GM10847 (cell line): ENCODE data around the gene ASXL1.

Experiments
- POLR2A ChIP-seq: IDR thresholded peaks from 2 replicates; pipeline ENCODE4 v1.6.1; 2011; ENCODE audit not compliant: insufficient read length; ENCODE audit errors: extremely low read depth

The ASXL1 gene

DNA sequence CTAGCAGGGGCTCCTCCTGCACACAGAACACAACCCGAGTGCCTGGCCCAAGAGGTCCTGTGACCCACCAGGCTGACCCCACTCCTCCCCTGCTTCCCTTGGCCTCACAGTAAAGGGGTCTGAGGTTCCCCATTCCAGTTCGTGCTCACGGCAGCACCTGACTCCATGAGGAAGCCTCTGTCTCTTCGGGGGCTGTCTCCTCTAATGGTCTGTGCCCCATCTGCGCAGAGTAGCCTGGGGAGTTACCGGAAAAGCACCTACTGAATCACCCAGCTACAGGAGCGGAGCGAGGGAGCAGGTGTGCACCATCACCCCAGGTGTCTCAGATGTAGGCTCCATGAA, 93.2 kb downstream of the ASXL1 start:
- TF ChIP-seq POLR2A = no peak

GRCh38 chr20:32451682-32452461, 93.7 kb downstream of the ASXL1 start:
- no peak for TF ChIP-seq POLR2A

- TF ChIP-seq POLR2A = no peak
Measured at GRCh38 chr20:32452776-32453466, 94.8 kb downstream of the ASXL1 start.

DNA sequence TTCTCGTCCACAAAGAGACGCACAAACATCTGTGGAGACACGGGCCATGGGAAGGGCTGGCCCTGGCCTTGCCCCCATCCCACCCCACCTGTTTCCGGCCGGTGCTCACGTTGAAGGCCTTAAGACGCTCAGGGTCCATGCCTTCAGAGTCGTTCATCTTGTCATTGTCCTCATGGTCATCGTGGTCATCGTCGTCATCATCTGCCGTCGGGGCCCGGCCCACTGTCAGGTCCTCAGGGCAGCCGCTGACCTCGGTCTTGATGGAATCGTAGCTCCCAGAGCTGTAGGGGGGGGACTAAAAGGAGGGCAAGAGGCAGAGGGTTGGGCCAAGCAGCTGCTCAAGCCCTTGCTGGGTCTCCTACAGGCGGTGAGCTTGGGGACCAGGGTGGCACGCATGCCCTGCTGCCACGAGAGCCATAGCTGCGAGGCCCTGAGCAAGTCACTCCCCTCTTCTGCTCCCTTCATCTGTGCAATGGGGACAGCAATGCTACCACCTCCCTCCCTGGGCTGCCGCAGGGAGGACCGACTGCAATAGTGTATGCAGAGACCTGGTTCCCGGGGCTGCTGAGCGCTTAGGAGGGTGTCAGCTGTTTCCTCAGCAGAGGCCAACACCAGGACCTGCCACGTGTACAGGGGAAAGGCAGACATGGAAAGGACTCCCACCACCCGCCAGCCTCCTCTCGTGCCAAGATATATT, 95.5 kb downstream of the ASXL1 start:
- TF ChIP-seq POLR2A = no peak

DNA sequence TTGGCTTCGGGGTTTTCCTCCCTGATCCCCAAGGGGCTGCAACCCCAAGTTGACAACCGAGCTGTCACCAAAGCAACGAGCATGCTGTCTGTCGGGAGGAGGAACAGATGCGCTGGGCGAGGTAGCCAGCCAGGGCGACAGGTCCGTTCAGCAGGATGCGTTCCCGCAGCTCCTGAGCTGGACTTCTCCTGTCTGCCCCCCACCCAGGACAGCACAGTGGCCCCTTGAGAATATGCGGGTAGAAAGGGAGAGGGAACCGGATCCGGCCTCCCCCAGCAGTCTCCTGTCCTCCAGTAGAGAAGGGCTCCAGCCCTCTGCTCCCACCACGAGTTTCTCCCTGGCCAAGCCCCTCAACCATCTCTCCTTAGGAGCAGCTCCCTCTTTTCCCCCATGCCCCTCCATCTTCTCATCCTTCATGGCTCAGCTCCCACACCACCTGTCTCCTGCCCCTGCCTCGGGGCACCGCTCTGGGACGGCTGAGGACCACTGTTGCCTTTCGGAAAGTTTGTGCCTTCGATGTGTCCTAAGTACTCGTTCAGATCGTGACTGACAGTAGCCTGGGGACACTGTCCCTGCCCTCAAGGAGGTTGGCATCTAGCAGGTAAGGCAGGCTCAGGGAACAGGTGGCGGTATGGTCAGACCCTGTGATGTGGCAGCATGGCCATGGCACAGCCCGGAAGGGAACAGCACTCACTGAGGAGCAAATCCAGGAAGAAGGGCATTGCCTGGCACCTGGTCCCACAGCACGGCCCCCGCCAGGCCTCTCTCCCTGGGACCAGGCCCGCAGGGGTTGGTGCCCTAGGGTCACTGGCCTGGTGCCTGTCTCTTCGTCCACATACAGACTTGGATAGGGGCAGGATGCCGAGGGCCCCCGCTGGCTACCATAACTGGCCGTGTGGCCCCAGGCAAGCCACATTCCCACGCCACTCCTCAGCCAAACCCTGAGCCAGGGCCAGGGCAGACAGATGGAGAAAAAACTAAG, 96.3 kb downstream of the ASXL1 start:
- TF ChIP-seq POLR2A = no peak

GRCh38 chr20:32455171-32455900, 97.2 kb downstream of the ASXL1 start:
- TF ChIP-seq POLR2A = no peak

- TF ChIP-seq POLR2A = no peak
Measured at GRCh38 chr20:32455901-32456701, 98.0 kb downstream of the ASXL1 start.

GRCh38 chr20:32456869-32457478, 98.8 kb downstream of the ASXL1 start:
- no peak for TF ChIP-seq POLR2A

DNA sequence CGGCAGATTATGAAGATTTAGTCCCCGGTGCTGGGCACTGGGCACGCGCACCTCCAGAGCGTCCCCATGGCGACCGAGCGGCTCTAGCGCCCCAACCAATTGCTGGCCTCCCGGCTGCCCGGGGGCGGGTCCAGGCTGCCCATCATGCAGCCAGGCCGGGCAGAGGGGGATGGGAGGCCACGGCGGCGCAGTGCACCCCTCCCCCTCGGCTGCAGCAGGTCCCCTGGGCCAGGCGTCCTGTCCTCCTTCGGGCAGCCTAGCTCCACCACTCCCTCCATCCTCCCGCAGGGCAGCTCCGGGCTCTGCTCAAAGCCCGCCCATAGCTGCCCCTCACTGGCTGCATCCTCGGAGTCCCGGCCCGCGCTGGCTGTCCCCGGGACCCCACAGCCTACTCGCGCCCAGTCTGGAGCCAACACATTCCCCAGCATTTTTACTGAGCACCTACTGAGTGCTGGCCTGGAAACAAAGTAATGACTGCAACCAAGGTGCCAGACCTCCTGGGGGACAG, 99.4 kb downstream of the ASXL1 start:
- TF ChIP-seq POLR2A = no peak

GRCh38 chr20:32458061-32458836, 100.1 kb downstream of the ASXL1 start:
- no peak for TF ChIP-seq POLR2A

GRCh38 chr20:32458837-32459220, 100.7 kb downstream of the ASXL1 start:
- TF ChIP-seq POLR2A = no peak

GRCh38 chr20:32460231-32460630, 102.1 kb downstream of the ASXL1 start:
- no peak for TF ChIP-seq POLR2A

DNA sequence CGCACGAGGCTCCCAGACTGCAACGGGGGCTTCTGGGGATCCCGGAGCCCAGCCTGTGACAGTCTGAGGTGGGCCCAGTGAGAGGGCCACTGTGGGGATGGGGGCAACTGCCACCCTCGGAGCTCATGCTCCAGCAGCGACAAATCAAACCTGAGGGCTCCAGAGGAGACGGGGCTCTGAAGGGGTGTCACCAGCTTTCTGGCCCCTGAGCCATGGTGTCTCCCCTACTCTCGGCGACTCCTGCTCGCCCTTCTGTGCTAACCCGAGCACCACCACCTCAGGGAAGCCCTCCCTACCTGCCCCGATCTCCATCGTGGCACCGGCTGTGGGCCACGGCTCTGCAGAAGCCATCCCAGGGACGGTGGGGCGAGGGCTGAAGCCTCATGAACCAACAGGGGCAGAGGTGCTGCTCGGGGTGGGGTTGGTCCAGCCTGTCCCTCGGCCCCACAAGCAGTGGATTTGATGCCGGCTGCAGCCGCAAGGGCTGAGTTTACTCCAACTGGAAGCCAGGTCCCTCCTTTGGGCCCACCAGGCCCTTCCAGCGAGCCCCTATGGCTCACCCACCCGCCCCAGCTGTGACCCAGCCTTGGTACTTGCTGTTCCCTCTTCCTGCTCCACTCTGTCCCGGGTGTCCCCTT, 102.7 kb downstream of the ASXL1 start:
- no peak for TF ChIP-seq POLR2A
